GM19099 (cell line): ENCODE measurements around the gene GRK2.

ENCODE experiments used
- POLR2A ChIP-seq: IDR thresholded peaks from 3 replicates; pipeline ENCODE4 v1.6.1; 2011; ENCODE audit warnings: low read depth; ENCODE audit not compliant: insufficient read length; ENCODE audit errors: extremely low read depth

The GRK2 gene

GRCh38 chr11:67282876-67283371 is 16.7 kb downstream of the GRK2 start:
- no peak for TF ChIP-seq POLR2A

GRCh38 chr11:67283481-67283963 is 17.2 kb downstream of the GRK2 start:
- no peak for TF ChIP-seq POLR2A

GRCh38 chr11:67284811-67285540 is 18.7 kb downstream of the GRK2 start:
- no peak for TF ChIP-seq POLR2A

- TF ChIP-seq POLR2A: no peak
Measured at GRCh38 chr11:67285541-67286498, 19.5 kb downstream of the GRK2 start.

- TF ChIP-seq POLR2A: no peak
Measured at GRCh38 chr11:67286621-67287333, 20.5 kb downstream of the GRK2 start.

- TF ChIP-seq POLR2A: no peak
Measured at GRCh38 chr11:67287355-67288197, 21.3 kb downstream of the GRK2 start.

- TF ChIP-seq POLR2A: no peak
Measured at GRCh38 chr11:67288198-67288451, 21.9 kb downstream of the GRK2 start.

GRCh38 chr11:67288452-67289225 is 22.4 kb downstream of the GRK2 start:
- TF ChIP-seq POLR2A: peak; percentile 91

GRCh38 chr11:67289226-67289650 is 23.0 kb downstream of the GRK2 start, which contains the start of gene ANKRD13D:
Gene ANKRD13D (plus strand): TSS chr11:67289303. CDS start chr11:67289461, 158 bp downstream.
- no peak for TF ChIP-seq POLR2A

- TF ChIP-seq POLR2A: no peak
Measured at GRCh38 chr11:67289651-67290479, 23.6 kb downstream of the GRK2 start.

- TF ChIP-seq POLR2A: no peak
Measured at GRCh38 chr11:67290801-67291200, 24.5 kb downstream of the GRK2 start.

GRCh38 chr11:67291481-67292381 is 25.5 kb downstream of the GRK2 start:
- TF ChIP-seq POLR2A: no peak

GRCh38 chr11:67292671-67293070 is 26.4 kb downstream of the GRK2 start:
- TF ChIP-seq POLR2A: no peak
